T-cell (primary cell): ENCODE data around the gene KLHL24. TPM values are rescaled to one million over a fixed set of nuclear protein-coding genes. Genes with fewer than 3 reads are reported as not detected.
A peak's percentile ranks its signal among the peaks of the same experiment; 100 is the strongest.

Experiments used
- ATAC-seq, 4 experiments: fragments of 200-7000 bp in 3 of 4; fragments of 150-1000 bp in 1 of 4; cut with Tn5 transposase; replicated peaks in 1 of 4; 1 replicate in 3 of 4; 2 replicates in 1 of 4; pipeline ENCODE4 v1.10.0; 2021; ENCODE audit warnings: moderate library complexity in 3 of 4, mild to moderate bottlenecking in 2 of 4, moderate number of reproducible peaks in 1 of 4
- CTCF ChIA-PET, 2 donors: fragments of 300-600 bp; sonication (Branson Sonifier 250); formaldehyde crosslinking; loops; one replicate each; lab custom pipeline; 2022; ENCODE audit warnings: antibody characterized with exemption in 2 of 2; lab: Charles Lee
- POLR2A ChIA-PET, 2 donors: fragments of 300-600 bp; sonication (Branson Sonifier 250); formaldehyde crosslinking; loops; one replicate each; lab custom pipeline; 2022; ENCODE audit warnings: antibody characterized with exemption in 2 of 2; lab: Charles Lee
- DNase-seq, 35 experiments: peaks; one replicate each; pipeline versions ENCODE4 v3.0.0 to v3.0.0-alpha.2; 2013 to 2023
- H3K27ac ChIP-seq: one replicate; pipeline ENCODE4 v1.5.1; 2013; ENCODE audit warnings: low read length
- H3K27me3 ChIP-seq, 2 experiments: replicated peaks in 1 of 2; 1 replicate in 1 of 2; 2 replicates in 1 of 2; pipeline versions ENCODE4 v1.6.1 to v1.7.0; 2013; ENCODE audit warnings: low read length in 1 of 2, mixed read lengths in 1 of 2; ENCODE audit not compliant: control insufficient read depth in 2 of 2, insufficient read depth in 2 of 2; ENCODE audit errors: extremely low read depth in 1 of 2
- H3K36me3 ChIP-seq, 2 donors: 1 replicate in 1 of 2; 2 replicates in 1 of 2; pipeline versions ENCODE4 v1.6.1 to v1.7.0; 2013; ENCODE audit warnings: low read length in 1 of 2; ENCODE audit not compliant: control insufficient read depth in 2 of 2, insufficient read depth in 1 of 2; ENCODE audit errors: extremely low read depth in 1 of 2
- H3K4me1 ChIP-seq, 2 experiments: 1 replicate in 1 of 2; 2 replicates in 1 of 2; pipeline versions ENCODE4 v1.6.1 to v1.7.0; 2013; ENCODE audit warnings: low read length in 2 of 2, mixed read lengths in 1 of 2; ENCODE audit not compliant: insufficient read depth in 2 of 2, control insufficient read depth in 1 of 2; ENCODE audit errors: extremely low read depth in 1 of 2
- H3K4me3 ChIP-seq, 2 donors: 1 replicate in 1 of 2; 2 replicates in 1 of 2; pipeline versions ENCODE4 v1.5.1 to v1.7.0; 2013; ENCODE audit warnings: mild to moderate bottlenecking in 2 of 2, low read length in 1 of 2, moderate library complexity in 1 of 2; ENCODE audit not compliant: control insufficient read depth in 1 of 2; ENCODE audit errors: extremely low read depth in 1 of 2
- H3K9me3 ChIP-seq: 2 replicates; pipeline ENCODE4 v1.7.0; 2013
- H3K27ac Mint-ChIP-seq, 2 donors: one replicate each; pipeline ENCODE4 v1.8.0; 2020 to 2021; ENCODE audit warnings: mild to moderate bottlenecking in 2 of 2, mixed read lengths in 2 of 2
- H3K27me3 Mint-ChIP-seq, 2 donors: one replicate each; pipeline ENCODE4 v1.8.0; 2021 to 2022; ENCODE audit warnings: mixed read lengths in 2 of 2
- H3K36me3 Mint-ChIP-seq: one replicate; pipeline ENCODE4 v1.8.0; 2021; ENCODE audit warnings: mixed read lengths
- H3K4me1 Mint-ChIP-seq, 3 donors: one replicate each; pipeline ENCODE4 v1.8.0; 2020 to 2022; ENCODE audit warnings: mixed read lengths in 3 of 3, mild to moderate bottlenecking in 1 of 3
- H3K4me3 Mint-ChIP-seq, 3 donors: one replicate each; pipeline ENCODE4 v1.8.0; 2020 to 2022; ENCODE audit warnings: mild to moderate bottlenecking in 3 of 3, mixed read lengths in 3 of 3, moderate library complexity in 3 of 3
- H3K9me3 Mint-ChIP-seq, 3 donors: one replicate each; pipeline ENCODE4 v1.8.0; 2020 to 2022; ENCODE audit warnings: mixed read lengths in 3 of 3
- WGBS: methylation state at CpG from one replicate; pipeline ENCODE4 v1.1.5; 2013; ENCODE audit warnings: missing lambda C conversion rate; ENCODE audit not compliant: insufficient coverage; 5-methylcytosine and 5-hydroxymethylcytosine counted together
- total RNA-seq, 35 experiments: library from RNA in 6 of 35; stranded (reverse) in 6 of 35; fragments of 120-200 nt in 1 of 35; gene quantifications; one replicate each; pipeline versions ENCODE4 v1.2.1 to v1.2.4 and lab custom pipeline; 2013 to 2026

The KLHL24 gene
- total RNA-seq, 5 donors from 2014 or later (not counting 1 experiment from before 2014, with no cell fraction given) = 83.3 to 145 (median 101) TPM

DNA sequence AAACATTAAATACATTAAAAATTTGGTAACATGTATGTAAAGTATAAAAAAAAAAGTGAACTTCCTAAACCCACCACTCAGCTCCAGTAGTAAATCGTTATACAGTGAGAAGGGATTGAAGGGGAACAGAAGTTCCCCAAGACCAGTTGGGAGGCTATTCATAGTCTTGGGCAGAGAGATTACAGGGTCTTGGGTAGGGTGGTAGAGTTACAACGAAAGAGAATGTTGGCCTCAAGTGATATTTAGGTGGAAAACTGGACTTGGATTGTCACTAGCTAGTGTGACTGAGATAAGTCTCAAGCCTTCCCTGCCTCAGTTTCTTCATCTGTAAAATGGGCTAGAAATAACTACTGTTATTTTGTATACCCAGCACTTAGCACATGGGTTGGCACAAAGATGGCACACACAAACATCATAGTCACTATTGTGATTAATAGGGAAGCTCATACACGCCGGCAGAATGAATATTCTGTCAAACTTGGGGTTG lies 61.7 kb downstream of the KLHL24 start:
- Histone ChIP-seq H3K27me3 (peaks cover 0 to 3% of the 10 kb centered on the region in 2 experiments), H3K9me3 (no peaks in the 10 kb centered on the region), H3K4me1 (peaks cover 10 to 21% of the 10 kb centered on the region in 2 experiments), H3K36me3 (peaks cover 0 to 4% of the 10 kb centered on the region in 2 donors), H3K27ac (peak overlapping the region; percentile 64), H3K4me3 (peak overlapping the region; percentile 80 to 96)
- Mint-ChIP-seq H3K4me1 (peaks cover 32 to 41% (median 36%) of the 10 kb centered on the region in 3 donors), H3K4me3 (peak overlapping the region; percentile 67 to 83 (median 77)), H3K27ac (peak overlapping the region; percentile 45 to 86), H3K27me3 (no peaks in the 10 kb centered on the region), H3K9me3 (no peaks in the 10 kb centered on the region), H3K36me3 (peaks cover 7% of the 10 kb centered on the region)
- ChIA-PET POLR2A (interaction anchor here in 1 of 2 donors (0.6 to 2.3 kb wide), 7 partner anchors 17 to 181 kb away, joined by 3 to 20 read pairs (median 3); partner anchors contain the start of gene KLHL24), CTCF (interaction anchor here in 1 of 2 donors (0.5 to 1.2 kb wide), 4 partner anchors 22 to 803 kb away, joined by 3 to 6 read pairs (median 4); partner anchors contain the start of gene KLHL24)
- WGBS = 0% methylated on average over 2 of the region's 4 CpGs
- ATAC-seq (no peak), DNase-seq (no peak)

DNA sequence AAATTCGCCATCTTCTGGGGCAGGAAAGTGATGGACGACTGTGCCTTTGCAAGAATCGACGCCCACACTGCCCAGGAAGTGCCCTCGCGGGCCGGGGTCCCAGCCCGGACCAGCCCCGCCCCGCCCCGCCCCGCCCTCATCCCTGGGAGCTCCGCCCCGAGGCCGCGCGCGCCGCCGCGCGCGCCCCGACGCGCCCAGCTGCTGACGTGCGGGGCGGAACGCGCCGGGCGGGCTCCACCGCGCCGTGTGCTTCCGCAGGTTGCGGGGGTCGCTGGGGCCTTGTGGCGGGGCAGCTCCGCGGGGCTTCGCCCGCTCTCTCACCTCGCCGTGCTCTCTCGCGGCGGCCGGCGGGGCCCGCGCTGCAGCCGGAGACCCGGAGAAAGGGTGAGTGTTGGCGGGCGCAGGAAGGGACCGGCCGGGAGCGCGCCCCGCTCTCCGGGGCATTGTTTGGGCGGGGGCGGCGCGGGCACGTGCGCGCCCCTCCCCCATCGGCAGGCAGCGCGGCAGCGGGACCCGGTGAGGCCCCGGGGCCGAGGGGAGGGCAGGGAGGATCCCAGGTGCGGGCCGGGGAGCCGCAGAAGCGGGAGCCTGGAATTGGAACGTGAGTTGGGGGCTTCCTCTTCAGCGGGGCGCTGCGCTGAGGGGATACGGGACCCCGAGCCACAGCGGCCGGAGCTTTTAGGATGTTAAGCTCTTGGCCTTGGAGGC lies 62.3 kb downstream of the KLHL24 start, which contains the start of gene YEATS2:
YEATS2 (plus strand) TSS at position 188 of the 708 bp plus-strand sequence. CDS start 17,366 bp downstream, outside the sequence.
- no peaks in the 10 kb centered on the region for H3K27me3 ChIP-seq
- DNase-seq (peak; percentile 25 to 81 (median 55)), ATAC-seq (peak; percentile 87 to 90 (median 88))
- no peaks in the 10 kb centered on the region for H3K9me3 ChIP-seq
- H3K27ac ChIP-seq = peak within 1 kb of the TSS; percentile 66
- Mint-ChIP-seq H3K9me3 (no peaks in the 10 kb centered on the region), H3K27ac (peak within 1 kb of the TSS; percentile 86 to 94), H3K36me3 (peaks cover 7% of the 10 kb centered on the region), H3K4me1 (peaks cover 34 to 45% (median 36%) of the 10 kb centered on the region in 3 donors), H3K4me3 (peak within 1 kb of the TSS; percentile 67 to 96 (median 94)), H3K27me3 (no peaks in the 10 kb centered on the region)
- 0% methylated on average over 86 of the region's 89 CpGs for WGBS
- peaks cover 0 to 4% of the 10 kb centered on the region in 2 donors for H3K36me3 ChIP-seq
- ChIA-PET POLR2A (interaction anchor here in 1 of 2 donors (0.6 to 2.3 kb wide), 9 partner anchors 17 to 1114 kb away, joined by 3 to 20 read pairs (median 3); partner anchors contain the start of genes KLHL24 and VPS8), CTCF (interaction anchor here in 1 of 2 donors (0.6 to 1.2 kb wide), 3 partner anchors 61 to 718 kb away, joined by 3 to 6 read pairs (median 3); partner anchors contain the start of gene KLHL24)
- peak within 1 kb of the TSS; percentile 80 to 96 for H3K4me3 ChIP-seq
- peaks cover 10 to 21% of the 10 kb centered on the region in 2 experiments for H3K4me1 ChIP-seq

DNA sequence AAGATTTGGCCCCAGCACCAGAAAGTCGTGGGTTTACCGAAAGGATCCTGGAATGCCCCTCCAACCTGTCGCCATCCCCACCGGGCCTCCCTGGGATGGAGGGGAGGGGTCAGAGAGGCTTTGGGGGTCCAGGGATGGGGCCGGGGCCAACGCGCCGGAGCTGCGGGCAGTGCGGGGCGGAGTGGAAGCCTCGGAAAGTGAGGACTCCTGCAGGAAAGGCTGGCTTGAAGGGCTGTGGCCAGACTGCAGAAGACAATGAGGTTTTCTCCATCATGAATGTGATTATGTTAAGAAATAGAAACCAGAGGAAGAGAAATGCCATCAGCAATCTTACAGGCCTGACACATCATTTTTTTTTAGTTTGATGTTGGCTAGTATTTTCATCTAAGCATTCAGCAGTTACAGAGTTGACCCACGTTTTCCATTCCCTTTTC lies 62.9 kb downstream of the KLHL24 start:
- WGBS = 0% methylated on average over 1 of the region's 13 CpGs
- H3K4me1 Mint-ChIP-seq = peaks cover 39 to 49% (median 41%) of the 10 kb centered on the region in 3 donors
- no peaks in the 10 kb centered on the region for H3K9me3 Mint-ChIP-seq

DNA sequence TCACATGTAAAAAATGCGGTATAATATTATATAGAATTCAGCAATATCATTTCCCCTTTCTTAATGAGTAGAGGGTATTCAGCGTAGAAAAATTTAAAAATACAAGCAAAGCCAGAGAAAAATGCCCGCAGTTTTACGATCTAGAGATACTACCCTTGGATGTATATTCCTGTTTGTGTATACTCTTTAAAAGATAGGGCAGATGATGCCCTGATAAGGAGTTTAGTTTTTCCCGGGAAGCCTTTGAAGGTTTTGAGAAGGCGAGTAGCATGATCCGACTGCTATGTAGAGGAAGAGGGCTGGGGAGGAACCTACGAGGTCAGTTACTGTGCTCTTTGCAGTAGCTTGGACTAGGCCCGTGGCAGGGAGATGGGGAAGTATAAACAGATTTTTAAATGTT lies 63.3 kb downstream of the KLHL24 start:
- Mint-ChIP-seq H3K36me3 (peaks cover 7% of the 10 kb centered on the region), H3K9me3 (no peaks in the 10 kb centered on the region), H3K4me3 (peak overlapping the region; percentile 67 to 96 (median 94)), H3K27me3 (no peaks in the 10 kb centered on the region), H3K4me1 (peaks cover 43 to 53% (median 44%) of the 10 kb centered on the region in 3 donors), H3K27ac (peak overlapping the region; percentile 72 to 94)
- H3K9me3 ChIP-seq = no peaks in the 10 kb centered on the region
- peak overlapping the region; percentile 42 to 96 for H3K4me3 ChIP-seq
- CTCF ChIA-PET = no interaction called here
- ATAC-seq (no peak), DNase-seq (peak in 2 of 35 experiments; percentile 9 to 27)
- H3K36me3 ChIP-seq = peaks cover 0 to 4% of the 10 kb centered on the region in 2 donors
- 7% methylated on average over 6 of the region's 9 CpGs for WGBS
- peaks cover 10 to 21% of the 10 kb centered on the region in 2 experiments for H3K4me1 ChIP-seq
- POLR2A ChIA-PET = interaction anchor here (0.6 to 2.3 kb wide), 2 partner anchors 21 to 62 kb away, joined by 3 to 20 read pairs; partner anchors contain the start of gene KLHL24 (in 1 of the 2)
- H3K27me3 ChIP-seq = no peaks in the 10 kb centered on the region
- peak overlapping the region; percentile 44 for H3K27ac ChIP-seq

More for the DNA sequence above, 62.9 kb downstream of the KLHL24 start:
- peaks cover 0 to 4% of the 10 kb centered on the region in 2 donors for H3K36me3 ChIP-seq
- peak overlapping the region; percentile 72 to 94 for H3K27ac Mint-ChIP-seq
- no peaks in the 10 kb centered on the region for H3K27me3 Mint-ChIP-seq
- H3K27ac ChIP-seq = peak overlapping the region; percentile 66
- peaks cover 10 to 21% of the 10 kb centered on the region in 2 experiments for H3K4me1 ChIP-seq
- POLR2A ChIA-PET = interaction anchor here (0.6 to 2.3 kb wide), 3 partner anchors 21 to 62 kb away, joined by 3 to 20 read pairs (median 5); partner anchors contain the start of gene KLHL24 (in 1 of the 2)
- CTCF ChIA-PET = interaction anchor here in 1 of 2 donors (1.2 kb wide), 1 partner anchor 63 kb away, joined by 6 read pairs; the partner anchor contains the start of gene KLHL24
- peaks cover 7% of the 10 kb centered on the region for H3K36me3 Mint-ChIP-seq
- peak; percentile 20 to 43 (median 28) for ATAC-seq
- peak in 15 of 35 experiments; percentile 1 to 52 (median 6) for DNase-seq
- peak overlapping the region; percentile 80 to 96 for H3K4me3 ChIP-seq
- no peaks in the 10 kb centered on the region for H3K9me3 ChIP-seq
- H3K4me3 Mint-ChIP-seq = peak overlapping the region; percentile 67 to 96 (median 94)
- no peaks in the 10 kb centered on the region for H3K27me3 ChIP-seq

DNA sequence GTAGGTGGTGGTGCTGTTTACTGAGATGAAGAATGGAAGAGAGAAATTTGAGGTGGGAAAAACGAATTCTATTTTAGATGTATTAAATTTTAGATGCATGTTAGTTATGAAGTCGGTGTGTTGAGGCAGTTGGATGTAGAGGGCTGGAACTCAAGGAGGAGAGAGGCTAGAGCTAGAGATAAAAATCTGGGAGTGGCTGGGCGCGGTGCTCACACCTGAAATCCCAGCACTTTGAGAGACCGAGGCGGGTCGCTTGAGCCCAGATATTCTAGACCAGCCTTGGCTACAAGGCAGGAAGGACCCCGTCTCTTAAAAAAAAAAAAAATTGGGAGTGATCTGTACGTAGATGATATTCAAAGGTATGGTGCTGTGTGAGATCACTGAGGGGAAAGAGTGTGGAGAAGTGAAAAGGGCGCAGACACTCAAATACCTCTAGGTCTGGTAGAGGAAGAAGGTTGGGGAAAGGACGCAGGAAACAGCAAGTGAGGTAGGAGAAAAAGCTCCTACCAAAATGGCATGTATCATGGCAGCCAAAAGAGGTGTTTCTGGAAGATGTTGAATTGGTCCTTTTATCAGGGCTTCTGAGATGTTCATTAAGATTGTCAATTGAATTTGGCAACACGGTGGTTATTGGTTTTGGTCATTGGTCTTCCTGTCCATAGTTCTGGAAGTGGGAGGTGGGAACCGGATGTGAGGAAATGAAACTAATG lies 64.0 kb downstream of the KLHL24 start:
- ATAC-seq = no peak
- CTCF ChIA-PET = no interaction called here
- WGBS = 56% methylated on average over 8 of the region's 13 CpGs
- no peaks in the 10 kb centered on the region for H3K27me3 Mint-ChIP-seq
- Histone ChIP-seq H3K4me1 (peaks cover 10 to 21% of the 10 kb centered on the region in 2 experiments), H3K27me3 (no peaks in the 10 kb centered on the region), H3K36me3 (peaks cover 0 to 4% of the 10 kb centered on the region in 2 donors), H3K9me3 (no peaks in the 10 kb centered on the region), H3K27ac (peak overlapping the region; percentile 44), H3K4me3 (peak overlapping the region in 1 of 2 donors; percentile 96)
- no peak for DNase-seq
- H3K4me3 Mint-ChIP-seq = peak overlapping the region; percentile 67 to 96 (median 94)
- H3K4me1 Mint-ChIP-seq = peaks cover 47 to 56% (median 49%) of the 10 kb centered on the region in 3 donors
- peaks cover 7% of the 10 kb centered on the region for H3K36me3 Mint-ChIP-seq
- no peaks in the 10 kb centered on the region for H3K9me3 Mint-ChIP-seq
- POLR2A ChIA-PET = no interaction called here
- H3K27ac Mint-ChIP-seq = peak overlapping the region; percentile 72 to 94
